Neural crest cell (in vitro differentiated cells): Measurements from ENCODE around the gene TAF12. TPM values are rescaled to one million over a fixed set of nuclear protein-coding genes. Genes with fewer than 3 reads are reported as not detected.
"Not testable (repeated sequence)": the region's sequence is repeated elsewhere in the genome, so short reads cannot be mapped to it uniquely, and the experiment has no call there.

Experiments used
- DNase-seq: peaks from one replicate; pipeline ENCODE4 v3.0.0; 2021; ENCODE audit warnings: low read depth, mixed read lengths, low spot score
- H3K27ac Mint-ChIP-seq: one replicate; pipeline ENCODE4 v1.8.0; 2021; ENCODE audit warnings: mild to moderate bottlenecking, mixed read lengths; ENCODE audit not compliant: unreplicated experiment
- H3K27me3 Mint-ChIP-seq: 2 replicates; pipeline ENCODE4 v1.8.0; 2021; ENCODE audit warnings: low read depth, mild to moderate bottlenecking, mixed read lengths
- H3K36me3 Mint-ChIP-seq: 2 replicates; pipeline ENCODE4 v1.8.0; 2021; ENCODE audit warnings: low read depth, mild to moderate bottlenecking, mixed read lengths
- H3K4me1 Mint-ChIP-seq: 2 replicates; pipeline ENCODE4 v1.8.0; 2021; ENCODE audit warnings: mixed read lengths
- H3K4me3 Mint-ChIP-seq: one replicate; pipeline ENCODE4 v1.8.0; 2021; ENCODE audit warnings: mild to moderate bottlenecking, mixed read lengths
- H3K9me3 Mint-ChIP-seq: 2 replicates; pipeline ENCODE4 v1.8.0; 2021; ENCODE audit warnings: mixed read lengths
- CTCF ChIP-seq: fragments of 200-600 bp; sonication (generic); conservative IDR thresholded peaks from 2 replicates; pipeline ENCODE4 v1.5.0; 2021; ENCODE audit warnings: antibody characterized with exemption, mild to moderate bottlenecking
- total RNA-seq: library from RNA; stranded (reverse); gene quantifications from 2 replicates; pipeline ENCODE4 v1.2.1, GENCODE V29; 2021

TAF12 gene
- total RNA-seq, 1 donor from 2014 or later = 27.7 TPM

- no peak for TF ChIP-seq CTCF
- Mint-ChIP-seq H3K27ac (no peak overlapping the region), H3K4me3 (peak overlapping the region; percentile 1), H3K9me3 (no peaks in the 10 kb centered on the region), H3K4me1 (peaks cover 46% of the 10 kb centered on the region), H3K27me3 (peaks cover 12% of the 10 kb centered on the region), H3K36me3 (no peaks in the 10 kb centered on the region)
- DNase-seq = no peak
These were observed 3.2 kb upstream of the TAF12 start for GRCh38 chr1:28646040-28646439.

GRCh38 chr1:28645406-28645805 is 2.5 kb upstream of the TAF12 start:
- H3K36me3 Mint-ChIP-seq, DNase-seq, H3K9me3 Mint-ChIP-seq, H3K27ac Mint-ChIP-seq, H3K4me3 Mint-ChIP-seq: not testable (repeated sequence)
- peaks cover 12% of the 10 kb centered on the region for H3K27me3 Mint-ChIP-seq
- peaks cover 49% of the 10 kb centered on the region for H3K4me1 Mint-ChIP-seq

GRCh38 chr1:28644494-28644893 is 1.6 kb upstream of the TAF12 start:
- H3K4me1 Mint-ChIP-seq = peaks cover 54% of the 10 kb centered on the region
- H3K9me3 Mint-ChIP-seq = no peaks in the 10 kb centered on the region
- H3K27ac Mint-ChIP-seq = no peak overlapping the region
- no peaks in the 10 kb centered on the region for H3K36me3 Mint-ChIP-seq
- peaks cover 12% of the 10 kb centered on the region for H3K27me3 Mint-ChIP-seq
- TF ChIP-seq CTCF = no peak
- peak overlapping the region; percentile 97 for H3K4me3 Mint-ChIP-seq
- DNase-seq = no peak

- peak overlapping the region; percentile 97 for H3K4me3 Mint-ChIP-seq
- DNase-seq = peak; percentile 6
- H3K27ac Mint-ChIP-seq = peak overlapping the region; percentile 97
- no peaks in the 10 kb centered on the region for H3K27me3 Mint-ChIP-seq
- peaks cover 39% of the 10 kb centered on the region for H3K4me1 Mint-ChIP-seq
- no peak for TF ChIP-seq CTCF
- no peaks in the 10 kb centered on the region for H3K9me3 Mint-ChIP-seq
- H3K36me3 Mint-ChIP-seq = no peaks in the 10 kb centered on the region
These were observed 616 bp downstream of the TAF12 start for GRCh38 chr1:28642056-28642846.

- Mint-ChIP-seq H3K36me3 (no peaks in the 10 kb centered on the region), H3K27me3 (no peaks in the 10 kb centered on the region), H3K27ac (no peak overlapping the region), H3K4me3 (peak overlapping the region; percentile 84), H3K9me3 (no peaks in the 10 kb centered on the region), H3K4me1 (peaks cover 39% of the 10 kb centered on the region)
- peak; percentile 56 for TF ChIP-seq CTCF
- no peak for DNase-seq
These were observed 2.1 kb downstream of the TAF12 start for GRCh38 chr1:28640766-28641165.

- H3K27me3 Mint-ChIP-seq = no peaks in the 10 kb centered on the region
- peaks cover 3% of the 10 kb centered on the region for H3K9me3 Mint-ChIP-seq
- H3K4me3 Mint-ChIP-seq = no peak overlapping the region
- no peak for DNase-seq
- H3K4me1 Mint-ChIP-seq = no peaks in the 10 kb centered on the region
- H3K36me3 Mint-ChIP-seq = peaks cover 4% of the 10 kb centered on the region
- H3K27ac Mint-ChIP-seq = no peak overlapping the region
- TF ChIP-seq CTCF = no peak
These were observed 10.3 kb downstream of the TAF12 start for GRCh38 chr1:28632560-28632959.
